ENCODE measurements around the gene NPHP4.

DNA sequence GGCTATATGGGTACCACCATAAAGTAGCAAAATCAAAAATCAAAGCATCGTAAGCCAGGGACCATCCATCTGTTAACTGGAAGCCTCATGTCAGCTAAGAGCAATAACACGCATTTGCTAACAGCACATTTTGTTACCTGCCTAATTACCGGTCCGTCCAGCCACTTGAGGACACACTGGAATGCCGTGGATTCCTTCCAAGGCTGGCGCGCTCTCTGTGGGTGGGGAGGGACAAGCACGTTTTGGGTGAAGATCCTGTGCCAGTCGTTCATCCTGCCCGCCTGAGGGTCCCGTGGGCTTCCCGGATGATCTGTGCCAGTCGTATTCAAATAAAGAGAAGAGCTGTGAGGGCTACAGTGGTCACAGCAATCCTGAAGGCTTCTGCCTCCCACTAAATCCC, 6.2 kb downstream of the NPHP4 start:
- TF ChIP-seq MXI1 (IDR thresholded peaks at IDR 0.05; ENCODE audit: low read depth, low read length), result no peak
- TF ChIP-seq, protein P1, sequence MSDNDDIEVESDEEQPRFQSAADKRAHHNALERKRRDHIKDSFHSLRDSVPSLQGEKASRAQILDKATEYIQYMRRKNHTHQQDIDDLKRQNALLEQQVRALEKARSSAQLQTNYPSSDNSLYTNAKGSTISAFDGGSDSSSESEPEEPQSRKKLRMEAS (IDR thresholded peaks at IDR 0.05; ENCODE audit: low read depth), result no peak
- TF ChIP-seq, protein P2, sequence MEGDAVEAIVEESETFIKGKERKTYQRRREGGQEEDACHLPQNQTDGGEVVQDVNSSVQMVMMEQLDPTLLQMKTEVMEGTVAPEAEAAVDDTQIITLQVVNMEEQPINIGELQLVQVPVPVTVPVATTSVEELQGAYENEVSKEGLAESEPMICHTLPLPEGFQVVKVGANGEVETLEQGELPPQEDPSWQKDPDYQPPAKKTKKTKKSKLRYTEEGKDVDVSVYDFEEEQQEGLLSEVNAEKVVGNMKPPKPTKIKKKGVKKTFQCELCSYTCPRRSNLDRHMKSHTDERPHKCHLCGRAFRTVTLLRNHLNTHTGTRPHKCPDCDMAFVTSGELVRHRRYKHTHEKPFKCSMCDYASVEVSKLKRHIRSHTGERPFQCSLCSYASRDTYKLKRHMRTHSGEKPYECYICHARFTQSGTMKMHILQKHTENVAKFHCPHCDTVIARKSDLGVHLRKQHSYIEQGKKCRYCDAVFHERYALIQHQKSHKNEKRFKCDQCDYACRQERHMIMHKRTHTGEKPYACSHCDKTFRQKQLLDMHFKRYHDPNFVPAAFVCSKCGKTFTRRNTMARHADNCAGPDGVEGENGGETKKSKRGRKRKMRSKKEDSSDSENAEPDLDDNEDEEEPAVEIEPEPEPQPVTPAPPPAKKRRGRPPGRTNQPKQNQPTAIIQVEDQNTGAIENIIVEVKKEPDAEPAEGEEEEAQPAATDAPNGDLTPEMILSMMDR (IDR thresholded peaks at IDR 0.05), result no peak
- no peak for TF ChIP-seq GABPA (IDR thresholded peaks at IDR 0.05; ENCODE audit: low read depth)
- no peak for TF ChIP-seq TCF12 (IDR thresholded peaks at IDR 0.05)
- TF ChIP-seq, protein P3, sequence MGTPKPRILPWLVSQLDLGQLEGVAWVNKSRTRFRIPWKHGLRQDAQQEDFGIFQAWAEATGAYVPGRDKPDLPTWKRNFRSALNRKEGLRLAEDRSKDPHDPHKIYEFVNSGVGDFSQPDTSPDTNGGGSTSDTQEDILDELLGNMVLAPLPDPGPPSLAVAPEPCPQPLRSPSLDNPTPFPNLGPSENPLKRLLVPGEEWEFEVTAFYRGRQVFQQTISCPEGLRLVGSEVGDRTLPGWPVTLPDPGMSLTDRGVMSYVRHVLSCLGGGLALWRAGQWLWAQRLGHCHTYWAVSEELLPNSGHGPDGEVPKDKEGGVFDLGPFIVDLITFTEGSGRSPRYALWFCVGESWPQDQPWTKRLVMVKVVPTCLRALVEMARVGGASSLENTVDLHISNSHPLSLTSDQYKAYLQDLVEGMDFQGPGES (IDR thresholded peaks at IDR 0.05; ENCODE audit: low read depth, low read length), result no peak
- TF ChIP-seq SMC3 (IDR thresholded peaks at IDR 0.05; ENCODE audit: low read depth, low read length), result no peak
- no peak for TF ChIP-seq RXRA (IDR thresholded peaks at IDR 0.05; ENCODE audit: borderline replicate concordance, low read depth)
- TF ChIP-seq RAD21 (IDR thresholded peaks at IDR 0.05; ENCODE audit: low read length), result no peak
- TF ChIP-seq, protein P4, sequence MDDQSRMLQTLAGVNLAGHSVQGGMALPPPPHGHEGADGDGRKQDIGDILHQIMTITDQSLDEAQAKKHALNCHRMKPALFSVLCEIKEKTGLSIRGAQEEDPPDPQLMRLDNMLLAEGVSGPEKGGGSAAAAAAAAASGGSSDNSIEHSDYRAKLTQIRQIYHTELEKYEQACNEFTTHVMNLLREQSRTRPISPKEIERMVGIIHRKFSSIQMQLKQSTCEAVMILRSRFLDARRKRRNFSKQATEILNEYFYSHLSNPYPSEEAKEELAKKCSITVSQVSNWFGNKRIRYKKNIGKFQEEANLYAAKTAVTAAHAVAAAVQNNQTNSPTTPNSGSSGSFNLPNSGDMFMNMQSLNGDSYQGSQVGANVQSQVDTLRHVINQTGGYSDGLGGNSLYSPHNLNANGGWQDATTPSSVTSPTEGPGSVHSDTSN (IDR thresholded peaks at IDR 0.05), result no peak
- TF ChIP-seq EP300 (IDR thresholded peaks at IDR 0.05; ENCODE audit: borderline replicate concordance in 1 of 2, low read depth in 1 of 2, low read length in 1 of 2), result no peak
